Stomach smooth muscle (tissue), 2 donors: Measurements from ENCODE around the gene ZNF264.
"Not testable (repeated sequence)": the region's sequence is repeated elsewhere in the genome, so short reads cannot be mapped to it uniquely, and the experiment has no call there.

Source experiments
- H3K27ac ChIP-seq: one replicate; pipeline ENCODE4 v1.7.0; 2013; ENCODE audit warnings: mild to moderate bottlenecking, low read length, inconsistent platforms
- H3K27me3 ChIP-seq, 2 donors: one replicate each; pipeline ENCODE4 v1.7.0; 2013; ENCODE audit warnings: low read length in 2 of 2; ENCODE audit not compliant: insufficient read depth in 2 of 2, control insufficient read depth in 1 of 2
- H3K36me3 ChIP-seq, 2 donors: one replicate each; pipeline ENCODE4 v1.7.0; 2013; ENCODE audit warnings: low read length in 2 of 2; ENCODE audit not compliant: control insufficient read depth in 2 of 2, insufficient read depth in 2 of 2
- H3K4me1 ChIP-seq: one replicate; pipeline ENCODE4 v1.7.0; 2013; ENCODE audit warnings: low read length; ENCODE audit not compliant: control insufficient read depth, insufficient read depth
- H3K4me3 ChIP-seq, 2 donors: one replicate each; pipeline ENCODE4 v1.7.0; 2013; ENCODE audit warnings: low read length in 2 of 2
- H3K9ac ChIP-seq, 2 donors: one replicate each; pipeline ENCODE4 v1.7.0; 2013; ENCODE audit warnings: low read length in 2 of 2, mild to moderate bottlenecking in 1 of 2
- H3K9me3 ChIP-seq, 2 donors: one replicate each; pipeline ENCODE4 v1.7.0; 2013; ENCODE audit warnings: low read length in 2 of 2; ENCODE audit not compliant: control insufficient read depth in 2 of 2
- donor health status: healthy.
- donor health status: Pancreatic carcinoma.

Gene ZNF264

DNA sequence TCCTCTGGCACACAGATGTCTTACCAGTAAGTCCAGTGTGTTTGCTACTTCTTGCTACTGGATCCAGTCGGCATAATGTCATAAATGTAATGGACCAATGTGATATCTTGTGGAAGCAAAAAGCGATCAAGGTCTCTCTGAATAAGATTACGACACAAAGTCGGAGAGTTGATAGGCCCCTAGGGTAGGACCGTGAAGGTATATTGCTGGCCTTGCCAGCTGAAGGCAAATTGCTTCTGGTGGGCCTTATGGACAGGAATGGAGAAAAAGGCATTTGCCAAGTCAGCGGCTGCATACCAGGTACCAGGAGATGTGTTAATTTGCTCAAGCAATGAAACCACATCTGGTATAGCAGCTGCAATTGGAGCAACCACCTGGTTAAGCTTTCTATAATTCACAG, 6.6 kb downstream of the ZNF264 start:
- not testable (repeated sequence) for H3K9me3 ChIP-seq, H3K27me3 ChIP-seq, H3K27ac ChIP-seq, H3K4me1 ChIP-seq, H3K9ac ChIP-seq, H3K4me3 ChIP-seq
- peaks cover 36 to 69% of the 10 kb centered on the region in 2 donors for H3K36me3 ChIP-seq

DNA sequence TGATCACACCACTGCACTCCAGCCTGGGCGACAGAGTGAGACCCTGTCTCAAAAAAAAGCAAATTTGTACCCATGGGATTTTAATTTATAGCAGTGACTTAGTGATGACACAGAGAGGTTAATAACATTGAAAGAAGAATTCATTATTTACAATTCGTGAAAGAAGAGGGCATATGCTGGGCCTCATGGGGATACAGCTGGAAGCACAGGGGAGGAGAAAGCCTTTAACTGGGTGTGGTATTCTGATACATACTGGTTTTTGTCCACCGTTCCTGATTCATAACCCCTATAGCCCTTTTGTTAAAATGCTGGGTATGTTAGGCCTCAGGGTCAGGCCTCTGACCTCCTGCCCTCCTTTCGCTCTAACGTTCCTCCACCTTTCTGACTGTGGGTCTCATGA, 10.9 kb downstream of the ZNF264 start:
- H3K27ac ChIP-seq = no peak overlapping the region
- H3K36me3 ChIP-seq = peaks cover 14 to 59% of the 10 kb centered on the region in 2 donors
- no peak overlapping the region for H3K9ac ChIP-seq
- no peaks in the 10 kb centered on the region for H3K27me3 ChIP-seq
- no peaks in the 10 kb centered on the region for H3K9me3 ChIP-seq
- H3K4me3 ChIP-seq = no peak overlapping the region
- no peaks in the 10 kb centered on the region for H3K4me1 ChIP-seq

- no peak overlapping the region for H3K27ac ChIP-seq
- no peak overlapping the region for H3K9ac ChIP-seq
- H3K4me3 ChIP-seq = no peak overlapping the region
- H3K27me3 ChIP-seq = no peaks in the 10 kb centered on the region
- peaks cover 45 to 54% of the 10 kb centered on the region in 2 donors for H3K36me3 ChIP-seq
- peaks cover 0 to 11% of the 10 kb centered on the region in 2 donors for H3K9me3 ChIP-seq
- H3K4me1 ChIP-seq = no peaks in the 10 kb centered on the region
Observed at GRCh38 chr19:57210381-57210780, 19.1 kb downstream of the ZNF264 start.

GRCh38 chr19:57212109-57212508, 20.8 kb downstream of the ZNF264 start:
- H3K9me3 ChIP-seq = peaks cover 0 to 11% of the 10 kb centered on the region in 2 donors
- H3K27ac ChIP-seq = no peak overlapping the region
- H3K27me3 ChIP-seq = no peaks in the 10 kb centered on the region
- H3K4me3 ChIP-seq = no peak overlapping the region
- peaks cover 42 to 44% of the 10 kb centered on the region in 2 donors for H3K36me3 ChIP-seq
- no peaks in the 10 kb centered on the region for H3K4me1 ChIP-seq
- no peak overlapping the region for H3K9ac ChIP-seq

- H3K4me3 ChIP-seq = no peak overlapping the region
- H3K4me1 ChIP-seq = no peaks in the 10 kb centered on the region
- no peaks in the 10 kb centered on the region for H3K27me3 ChIP-seq
- H3K36me3 ChIP-seq = no peaks in the 10 kb centered on the region
- no peaks in the 10 kb centered on the region for H3K9me3 ChIP-seq
- no peak overlapping the region for H3K9ac ChIP-seq
- H3K27ac ChIP-seq = no peak overlapping the region
Observed at GRCh38 chr19:57227502-57227901, 36.2 kb downstream of the ZNF264 start.

GRCh38 chr19:57231686-57232085, 40.4 kb downstream of the ZNF264 start:
- Histone ChIP-seq H3K4me3 (no peak overlapping the region), H3K4me1 (no peaks in the 10 kb centered on the region), H3K27me3 (no peaks in the 10 kb centered on the region), H3K9ac (no peak overlapping the region), H3K27ac (no peak overlapping the region), H3K9me3 (no peaks in the 10 kb centered on the region), H3K36me3 (no peaks in the 10 kb centered on the region)

DNA sequence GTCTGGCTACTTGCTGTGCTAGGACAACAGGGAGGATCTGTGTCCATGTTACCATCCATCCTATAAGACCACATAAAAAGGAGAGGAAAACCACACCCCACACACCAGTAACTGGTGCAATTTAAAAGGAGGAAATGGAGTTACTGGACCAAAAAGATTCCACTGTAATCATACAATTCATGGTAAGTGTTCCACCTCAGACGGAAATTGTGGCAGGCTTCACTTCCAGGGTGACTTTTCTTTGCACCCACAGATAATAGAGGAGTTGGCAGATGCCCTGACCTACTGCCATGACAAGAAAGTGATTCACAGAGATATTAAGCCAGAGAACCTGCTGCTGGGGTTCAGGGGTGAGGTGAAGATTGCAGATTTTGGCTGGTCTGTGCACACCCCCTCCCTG, 41.9 kb downstream of the ZNF264 start:
- no peak overlapping the region for H3K9ac ChIP-seq

GRCh38 chr19:57239982-57240310, 48.6 kb downstream of the ZNF264 start:
- H3K4me1 ChIP-seq = peaks cover 16% of the 10 kb centered on the region
- H3K27me3 ChIP-seq = no peaks in the 10 kb centered on the region
- peak overlapping the region; percentile 97 to 98 for H3K9ac ChIP-seq
- no peaks in the 10 kb centered on the region for H3K9me3 ChIP-seq
- peak overlapping the region; percentile 90 for H3K27ac ChIP-seq
- peak overlapping the region; percentile 97 to 100 for H3K4me3 ChIP-seq
- peaks cover 12 to 14% of the 10 kb centered on the region in 2 donors for H3K36me3 ChIP-seq

More for the DNA sequence above, 41.9 kb downstream of the ZNF264 start:
- no peak overlapping the region for H3K4me3 ChIP-seq
- no peaks in the 10 kb centered on the region for H3K9me3 ChIP-seq
- no peaks in the 10 kb centered on the region for H3K27me3 ChIP-seq
- H3K36me3 ChIP-seq = no peaks in the 10 kb centered on the region
- H3K4me1 ChIP-seq = no peaks in the 10 kb centered on the region
- no peak overlapping the region for H3K27ac ChIP-seq

DNA sequence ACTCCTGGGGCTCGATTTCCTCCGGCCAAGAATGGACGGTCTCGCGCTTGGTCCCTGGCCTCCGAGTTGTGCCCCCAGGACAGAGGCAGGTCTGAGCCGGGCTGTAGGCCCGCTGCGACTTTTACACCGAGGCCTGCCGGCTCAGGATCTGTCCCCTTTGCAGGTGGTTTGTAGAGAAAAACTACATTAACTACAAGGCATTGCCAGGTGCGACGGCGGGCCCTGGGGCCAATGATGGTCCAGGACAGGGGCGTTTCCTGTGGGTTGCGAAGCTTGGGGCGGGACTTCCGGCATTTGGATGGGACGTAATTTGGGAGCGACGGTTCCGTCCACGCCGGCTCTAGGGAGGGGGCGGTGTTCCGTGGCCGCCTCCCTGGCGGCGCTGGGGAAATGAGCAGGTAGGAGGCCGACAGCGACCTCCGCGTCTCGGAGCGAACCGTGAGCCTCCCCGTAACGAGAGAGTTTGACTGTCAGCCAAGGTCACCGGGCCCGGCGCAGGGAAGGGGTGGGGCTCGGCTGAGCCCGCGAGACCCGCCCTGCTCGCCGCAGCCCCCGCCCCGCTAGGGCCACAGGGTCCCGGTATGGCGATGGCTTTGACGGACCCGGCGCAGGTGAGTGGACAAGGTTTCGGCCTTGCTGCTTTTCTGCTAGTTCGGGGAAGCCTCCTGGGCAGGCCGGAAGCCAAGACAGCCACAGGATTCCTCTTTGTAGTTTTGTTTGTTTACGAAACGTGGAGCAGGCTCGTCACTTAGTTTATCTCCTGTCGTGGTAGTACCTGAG, 49.2 kb downstream of the ZNF264 start, which contains the start of gene ZNF805:
Gene ZNF805 (plus strand): TSS at position 322 of the 780 bp plus-strand sequence. CDS start 260 bp downstream, at position 582.
- H3K27me3 ChIP-seq = no peaks in the 10 kb centered on the region
- peaks cover 16% of the 10 kb centered on the region for H3K4me1 ChIP-seq
- H3K9ac ChIP-seq = peak within 1 kb of the TSS; percentile 97 to 98
- peaks cover 16 to 17% of the 10 kb centered on the region in 2 donors for H3K36me3 ChIP-seq
- H3K4me3 ChIP-seq = peak within 1 kb of the TSS; percentile 97 to 100
- H3K9me3 ChIP-seq = no peaks in the 10 kb centered on the region
- peak within 1 kb of the TSS; percentile 90 for H3K27ac ChIP-seq

DNA sequence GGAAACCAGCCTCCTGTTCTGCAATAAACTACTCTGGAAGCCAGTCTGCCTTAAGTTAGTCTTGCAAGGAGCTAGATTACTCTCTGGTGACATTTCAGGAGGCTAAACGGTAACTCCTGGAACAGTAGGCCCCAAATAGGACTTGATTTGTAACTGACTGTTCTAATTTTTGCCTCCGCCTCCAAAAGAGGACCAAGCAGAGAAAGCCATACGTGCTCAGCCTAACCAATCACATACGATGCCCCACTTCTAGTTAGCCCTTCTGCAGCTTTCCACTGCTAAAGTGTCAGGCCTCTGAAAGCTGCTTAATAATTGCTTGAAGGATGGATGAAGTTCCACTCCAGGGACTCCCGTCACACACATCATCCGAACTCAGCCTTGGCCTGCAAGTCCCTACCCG, 49.9 kb downstream of the ZNF264 start:
- Histone ChIP-seq H3K9ac (peak overlapping the region; percentile 97 to 98), H3K27ac (peak overlapping the region; percentile 90), H3K4me3 (peak overlapping the region; percentile 97 to 100), H3K36me3 (peaks cover 21 to 23% of the 10 kb centered on the region in 2 donors), H3K4me1 (peaks cover 16% of the 10 kb centered on the region), H3K9me3 (no peaks in the 10 kb centered on the region), H3K27me3 (no peaks in the 10 kb centered on the region)

- Histone ChIP-seq H3K9me3 (no peaks in the 10 kb centered on the region), H3K4me1 (peaks cover 16% of the 10 kb centered on the region), H3K36me3 (peaks cover 31 to 35% of the 10 kb centered on the region in 2 donors), H3K27ac (no peak overlapping the region), H3K4me3 (no peak overlapping the region), H3K9ac (no peak overlapping the region), H3K27me3 (no peaks in the 10 kb centered on the region)
Observed at GRCh38 chr19:57242821-57243220, 51.5 kb downstream of the ZNF264 start.
